LNCaP clone FGC (cell line): ENCODE data around the gene LITAFD.

ENCODE experiments used
- DNase-seq: peaks from one replicate; pipeline ENCODE4 v3.0.0-alpha.2; 2011; ENCODE audit warnings: low read depth
- H3K4me3 ChIP-seq: 2 replicates; pipeline ENCODE4 v1.5.1; 2011; ENCODE audit warnings: mild to moderate bottlenecking, low read depth, low read length, control low read depth
- CTCF ChIP-seq: IDR thresholded peaks from 2 replicates; pipeline ENCODE4 v1.5.1; 2012; ENCODE audit warnings: mild to moderate bottlenecking; ENCODE audit not compliant: control insufficient read depth, insufficient read depth; ENCODE audit errors: extremely low read depth

LITAFD gene

GRCh38 chr16:8925455-8925854 lies 43.3 kb downstream of the LITAFD start:
- no peak overlapping the region for H3K4me3 ChIP-seq
- no peak for TF ChIP-seq CTCF
- DNase-seq = no peak

- no peak for TF ChIP-seq CTCF
- DNase-seq = no peak
- H3K4me3 ChIP-seq = no peak overlapping the region
Measured at GRCh38 chr16:8926827-8927226, 44.7 kb downstream of the LITAFD start.

GRCh38 chr16:8928467-8928957 lies 46.4 kb downstream of the LITAFD start:
- no peak overlapping the region for H3K4me3 ChIP-seq
- TF ChIP-seq CTCF = no peak
- DNase-seq = no peak

DNA sequence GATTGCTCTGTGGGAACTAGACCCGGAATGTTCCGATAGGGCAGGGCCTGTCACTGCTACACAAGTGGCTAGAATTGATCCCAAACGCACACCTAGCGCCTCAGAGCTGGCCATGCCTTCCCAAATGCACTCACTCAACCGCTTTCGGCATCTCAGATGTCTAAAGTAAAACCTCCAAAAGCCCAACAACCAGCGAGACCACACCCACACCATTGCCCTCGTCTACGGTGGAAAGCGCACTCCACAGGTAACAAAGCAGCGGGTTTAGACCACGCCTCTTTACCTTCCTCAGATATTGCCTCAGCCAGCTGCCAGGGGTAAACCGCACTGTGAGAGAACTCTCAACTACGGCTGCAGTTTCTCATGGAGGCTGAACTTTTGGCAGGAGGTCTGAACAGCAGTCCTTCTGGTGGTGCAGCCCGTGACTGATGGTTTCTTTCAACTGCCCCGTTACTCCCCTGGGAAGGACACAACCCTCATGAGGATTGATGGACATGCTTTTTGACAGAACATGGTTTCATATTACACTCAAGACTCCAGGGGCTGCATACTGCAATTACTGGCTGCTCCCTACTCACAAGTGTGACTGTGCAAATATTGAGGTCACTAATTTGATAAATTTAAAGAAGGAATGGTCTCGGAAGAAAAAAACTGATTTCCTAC lies 47.1 kb downstream of the LITAFD start:
- H3K4me3 ChIP-seq = no peak overlapping the region
- TF ChIP-seq CTCF = no peak
- DNase-seq = no peak

DNA sequence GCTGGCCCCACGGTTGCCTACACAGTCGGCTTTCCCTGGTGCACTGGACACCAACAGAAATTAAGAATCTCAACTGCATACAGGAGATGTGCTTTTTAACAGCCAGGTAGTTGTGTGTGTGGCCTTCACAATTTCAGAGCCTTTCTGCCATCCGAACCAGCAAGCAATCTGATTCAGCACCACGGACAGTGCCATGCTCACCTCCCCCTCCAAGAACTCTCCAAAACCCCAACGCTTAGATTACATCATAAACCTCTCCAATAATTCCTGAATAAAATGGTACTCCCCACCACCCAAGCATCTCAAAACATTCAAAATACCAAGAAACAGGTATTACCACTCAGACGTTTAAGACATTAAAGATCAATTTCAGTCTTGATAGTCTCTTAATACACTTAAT lies 49.7 kb downstream of the LITAFD start:
- H3K4me3 ChIP-seq = no peak overlapping the region
- DNase-seq = peak; percentile 35
- no peak for TF ChIP-seq CTCF

GRCh38 chr16:8934601-8935000 lies 52.5 kb downstream of the LITAFD start:
- no peak for DNase-seq
- H3K4me3 ChIP-seq = no peak overlapping the region
- TF ChIP-seq CTCF = no peak
